ENCODE results near the gene PLD3. TPM values are rescaled to one million over a fixed set of nuclear protein-coding genes. Genes with fewer than 3 reads are reported as not detected.
"Not testable (repeated sequence)": the region's sequence is repeated elsewhere in the genome, so short reads cannot be mapped to it uniquely, and the experiment has no call there.

PLD3 gene
- total RNA-seq, 3 donors from 2014 or later = 28.6 to 38.6 (median 33.4) TPM

DNA sequence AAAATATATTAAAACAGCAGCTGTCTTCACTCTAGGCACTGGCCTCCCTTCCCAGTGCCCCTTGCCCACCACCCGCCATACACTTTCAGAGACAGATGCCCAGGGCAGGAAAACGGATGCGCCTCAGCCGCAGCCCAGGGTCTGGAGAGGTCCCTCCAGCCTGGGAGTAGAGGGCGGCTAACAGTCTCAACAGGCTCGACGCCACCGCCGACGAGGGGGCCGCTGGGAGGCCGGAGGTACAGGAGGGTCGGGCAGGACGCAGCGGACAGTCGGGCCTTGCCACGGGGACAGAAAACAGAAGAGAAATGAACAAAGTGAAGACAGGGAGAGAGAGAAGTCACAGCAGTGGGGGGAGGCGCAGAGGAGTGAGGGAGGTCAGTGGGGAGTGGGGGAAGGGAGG lies 27.4 kb upstream of the PLD3 start:
- no peaks in the 10 kb centered on the region for H3K27me3 Mint-ChIP-seq (ENCODE audit: low read depth)
- ATAC-seq (no peak), DNase-seq (no peak)
- no peaks in the 10 kb centered on the region for H3K9me3 Mint-ChIP-seq
- H3K4me3 Mint-ChIP-seq = no peak overlapping the region
- no peaks in the 10 kb centered on the region for H3K4me1 Mint-ChIP-seq (ENCODE audit: low read depth)
- peaks cover 33% of the 10 kb centered on the region for H3K36me3 Mint-ChIP-seq (ENCODE audit: insufficient read depth)

DNA sequence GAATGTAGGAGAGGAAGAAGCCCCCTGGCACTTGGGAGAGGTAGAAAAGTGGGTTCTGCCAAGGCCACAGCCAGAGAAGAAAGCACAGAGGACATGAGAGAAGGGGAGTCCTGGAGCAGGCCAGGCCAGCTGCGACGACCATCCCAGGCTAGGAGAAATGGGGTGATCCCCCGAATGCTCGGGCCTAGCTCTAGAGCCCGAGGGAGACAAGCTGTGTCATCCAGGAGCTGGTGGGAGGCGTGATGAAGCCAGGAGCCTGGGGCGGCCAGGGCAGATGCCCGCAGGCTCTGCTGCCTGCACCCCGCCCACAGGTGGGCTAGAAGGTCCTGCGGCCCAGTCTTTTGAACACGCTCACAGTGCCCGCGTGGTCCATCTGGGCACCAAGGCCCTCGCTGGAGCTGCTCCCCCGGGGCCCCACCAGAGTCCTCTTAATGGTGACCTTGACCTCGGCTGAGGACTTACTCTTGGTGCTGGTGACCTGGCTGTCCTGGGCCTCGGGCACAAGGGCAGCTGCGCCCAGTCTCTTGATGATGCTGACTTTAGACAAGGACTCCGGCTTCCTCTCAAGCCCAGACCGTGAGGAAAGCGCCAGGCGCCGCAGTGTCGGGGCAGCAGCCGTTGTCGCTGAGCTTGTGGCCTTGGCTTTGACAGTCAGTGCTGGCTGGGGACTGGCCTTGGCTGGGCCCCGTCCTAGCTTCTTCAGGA lies 26.8 kb upstream of the PLD3 start:
- H3K36me3 Mint-ChIP-seq (ENCODE audit: insufficient read depth) = peaks cover 36% of the 10 kb centered on the region
- no peaks in the 10 kb centered on the region for H3K4me1 Mint-ChIP-seq (ENCODE audit: low read depth)
- no peaks in the 10 kb centered on the region for H3K9me3 Mint-ChIP-seq
- DNase-seq (no peak), ATAC-seq (no peak)
- H3K4me3 Mint-ChIP-seq = no peak overlapping the region
- no peaks in the 10 kb centered on the region for H3K27me3 Mint-ChIP-seq (ENCODE audit: low read depth)

DNA sequence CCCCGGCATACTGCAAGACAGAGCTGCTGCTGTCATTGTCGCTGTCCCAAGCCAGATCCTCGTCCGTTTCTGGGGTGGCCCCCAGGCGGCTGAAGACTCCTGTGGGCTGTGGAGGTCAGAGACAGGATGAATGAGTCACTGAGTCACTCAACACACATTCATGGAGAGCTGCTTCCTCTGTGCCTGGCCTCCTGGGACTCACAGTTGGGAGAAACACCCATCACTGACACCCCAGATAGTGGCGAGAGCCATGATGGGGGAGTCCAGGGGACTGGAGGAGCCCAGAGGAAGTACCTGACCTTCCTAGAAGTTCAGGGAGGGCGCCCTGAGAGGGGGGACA lies 26.3 kb upstream of the PLD3 start:
- H3K36me3 Mint-ChIP-seq (ENCODE audit: insufficient read depth) = peaks cover 36% of the 10 kb centered on the region
- H3K4me1 Mint-ChIP-seq (ENCODE audit: low read depth) = no peaks in the 10 kb centered on the region
- no peaks in the 10 kb centered on the region for H3K9me3 Mint-ChIP-seq
- no peaks in the 10 kb centered on the region for H3K27me3 Mint-ChIP-seq (ENCODE audit: low read depth)
- H3K4me3 Mint-ChIP-seq = no peak overlapping the region
- ATAC-seq (no peak), DNase-seq (no peak)

DNA sequence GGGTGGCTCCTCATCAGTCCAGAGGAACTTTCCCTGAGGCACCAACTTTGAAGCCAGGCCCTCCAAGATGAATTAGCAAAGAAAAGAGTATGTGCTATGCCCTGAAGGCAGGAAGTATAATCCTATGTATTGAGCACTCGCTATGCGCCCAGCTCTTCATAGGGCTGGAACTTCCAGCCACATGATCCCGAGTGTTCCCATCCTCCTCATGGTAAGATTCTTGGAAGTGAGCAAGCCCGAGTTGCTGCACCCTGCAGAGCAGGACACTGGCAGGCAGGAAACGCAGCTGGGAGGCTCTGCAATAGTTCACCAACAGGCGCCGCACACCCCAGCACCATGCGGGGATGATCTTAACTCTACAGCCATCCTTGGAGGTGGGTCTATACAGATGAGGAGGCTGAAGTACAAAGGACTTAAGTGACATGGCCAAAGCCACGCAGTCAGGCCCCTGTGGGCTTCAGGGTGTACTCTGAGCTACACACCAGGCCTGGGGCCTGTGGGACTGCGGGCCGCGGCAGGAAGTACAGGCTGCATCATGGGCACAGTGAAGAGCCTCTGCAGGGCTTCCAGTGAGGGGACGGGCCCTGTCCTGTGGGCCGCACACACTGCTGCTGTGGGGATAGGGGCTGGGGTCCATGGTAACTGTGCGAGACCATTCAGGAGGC lies 25.4 kb upstream of the PLD3 start:
- Mint-ChIP-seq H3K27me3 (ENCODE audit: low read depth) (no peaks in the 10 kb centered on the region), H3K9me3 (no peaks in the 10 kb centered on the region), H3K4me3 (no peak overlapping the region), H3K36me3 (ENCODE audit: insufficient read depth) (peaks cover 44% of the 10 kb centered on the region), H3K4me1 (ENCODE audit: low read depth) (no peaks in the 10 kb centered on the region)
- DNase-seq = no peak
- ATAC-seq = no peak

- peaks cover 47% of the 10 kb centered on the region for H3K36me3 Mint-ChIP-seq (ENCODE audit: insufficient read depth)
- DNase-seq = no peak
- no peaks in the 10 kb centered on the region for H3K9me3 Mint-ChIP-seq
- no peak for ATAC-seq
- no peak overlapping the region for H3K4me3 Mint-ChIP-seq
- no peaks in the 10 kb centered on the region for H3K27me3 Mint-ChIP-seq (ENCODE audit: low read depth)
- H3K4me1 Mint-ChIP-seq (ENCODE audit: low read depth) = no peaks in the 10 kb centered on the region
These were observed 24.8 kb upstream of the PLD3 start for GRCh38 chr19:40323705-40324104.

- Mint-ChIP-seq H3K9me3 (no peaks in the 10 kb centered on the region), H3K36me3 (ENCODE audit: insufficient read depth) (peaks cover 44% of the 10 kb centered on the region), H3K4me1 (ENCODE audit: low read depth) (no peaks in the 10 kb centered on the region), H3K4me3 (no peak overlapping the region), H3K27me3 (ENCODE audit: low read depth) (no peaks in the 10 kb centered on the region)
- ATAC-seq = no peak
- DNase-seq = no peak
These were observed 22.3 kb upstream of the PLD3 start for GRCh38 chr19:40326201-40326600.

DNA sequence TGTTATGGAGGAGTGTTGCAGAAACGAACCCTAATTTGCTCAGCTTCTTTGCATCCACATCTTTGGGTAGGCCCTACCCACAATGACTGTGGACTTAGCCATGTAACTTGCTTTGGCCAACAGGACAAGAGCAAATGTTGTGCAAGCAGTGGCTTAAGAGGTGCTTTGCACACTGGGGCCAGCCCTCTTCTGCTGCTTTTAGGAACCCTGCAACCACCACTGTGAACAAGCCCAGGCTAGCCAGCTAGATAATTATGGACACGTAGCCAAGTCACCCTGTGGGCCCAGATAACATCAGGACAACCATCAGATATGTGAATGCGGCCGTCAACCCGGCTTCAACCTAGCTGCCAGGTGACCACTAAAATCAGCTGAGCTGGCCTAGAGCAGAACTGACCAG lies 17.4 kb upstream of the PLD3 start:
- ATAC-seq = no peak
- Mint-ChIP-seq H3K9me3 (no peaks in the 10 kb centered on the region), H3K4me1 (ENCODE audit: low read depth) (no peaks in the 10 kb centered on the region), H3K27me3 (ENCODE audit: low read depth) (no peaks in the 10 kb centered on the region), H3K36me3 (ENCODE audit: insufficient read depth) (peaks cover 34% of the 10 kb centered on the region), H3K4me3 (no peak overlapping the region)
- DNase-seq = no peak

GRCh38 chr19:40332669-40333068 lies 15.8 kb upstream of the PLD3 start:
- Mint-ChIP-seq H3K27me3 (ENCODE audit: low read depth) (no peaks in the 10 kb centered on the region), H3K4me3 (no peak overlapping the region), H3K4me1 (ENCODE audit: low read depth) (no peaks in the 10 kb centered on the region), H3K9me3 (no peaks in the 10 kb centered on the region), H3K36me3 (ENCODE audit: insufficient read depth) (peaks cover 28% of the 10 kb centered on the region)
- no peak for DNase-seq
- ATAC-seq = no peak

DNA sequence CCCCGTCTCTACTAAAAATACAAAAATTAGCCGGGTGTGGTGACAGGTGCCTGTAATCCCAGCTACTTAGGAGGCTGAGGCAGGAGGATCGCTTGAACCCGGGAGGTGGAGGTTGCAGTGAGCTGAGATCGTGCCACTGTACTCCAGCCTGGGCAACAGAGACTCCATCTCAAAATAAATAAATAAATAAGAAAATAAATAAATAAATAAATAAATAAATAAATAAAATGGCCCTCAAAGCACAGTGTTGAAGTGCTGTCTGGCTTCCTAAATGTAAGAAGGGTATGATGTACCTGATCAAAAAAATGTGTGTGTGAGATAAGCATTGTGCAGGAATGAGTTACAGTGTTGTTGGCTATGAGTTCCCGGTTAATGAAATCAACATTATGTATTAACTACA lies 15.4 kb upstream of the PLD3 start:
- H3K9me3 Mint-ChIP-seq; H3K27me3 Mint-ChIP-seq (ENCODE audit: low read depth); DNase-seq; ATAC-seq; H3K4me1 Mint-ChIP-seq (ENCODE audit: low read depth); H3K4me3 Mint-ChIP-seq: not testable (repeated sequence)
- peaks cover 25% of the 10 kb centered on the region for H3K36me3 Mint-ChIP-seq (ENCODE audit: insufficient read depth)

- DNase-seq (no peak), ATAC-seq (no peak)
- H3K27me3 Mint-ChIP-seq (ENCODE audit: low read depth) = no peaks in the 10 kb centered on the region
- peaks cover 2% of the 10 kb centered on the region for H3K4me1 Mint-ChIP-seq (ENCODE audit: low read depth)
- H3K9me3 Mint-ChIP-seq = no peaks in the 10 kb centered on the region
- peaks cover 28% of the 10 kb centered on the region for H3K36me3 Mint-ChIP-seq (ENCODE audit: insufficient read depth)
- H3K4me3 Mint-ChIP-seq = no peak overlapping the region
These were observed 13.4 kb upstream of the PLD3 start for GRCh38 chr19:40335101-40335500.

- H3K36me3 Mint-ChIP-seq (ENCODE audit: insufficient read depth) = peaks cover 28% of the 10 kb centered on the region
- no peak overlapping the region for H3K4me3 Mint-ChIP-seq
- ATAC-seq (no peak), DNase-seq (no peak)
- H3K9me3 Mint-ChIP-seq = no peaks in the 10 kb centered on the region
- no peaks in the 10 kb centered on the region for H3K27me3 Mint-ChIP-seq (ENCODE audit: low read depth)
- peaks cover 2% of the 10 kb centered on the region for H3K4me1 Mint-ChIP-seq (ENCODE audit: low read depth)
These were observed 12.5 kb upstream of the PLD3 start for GRCh38 chr19:40335855-40336600.

DNA sequence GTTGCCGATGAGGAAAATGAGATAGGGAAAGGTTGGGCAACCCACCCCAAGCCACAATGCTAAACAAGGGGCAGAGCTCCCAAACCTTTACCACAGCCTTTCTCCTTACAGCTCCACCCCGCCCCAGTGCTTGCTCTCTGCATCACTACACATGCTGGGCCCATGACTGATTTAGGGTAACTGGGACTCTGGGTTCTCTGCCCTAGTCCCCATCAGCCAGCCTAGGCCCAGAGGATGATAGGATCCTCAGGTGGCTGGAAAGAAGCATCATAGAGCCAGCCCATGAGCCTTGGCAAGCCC lies 11.9 kb upstream of the PLD3 start:
- Mint-ChIP-seq H3K36me3 (ENCODE audit: insufficient read depth) (peaks cover 25% of the 10 kb centered on the region), H3K27me3 (ENCODE audit: low read depth) (no peaks in the 10 kb centered on the region), H3K4me3 (no peak overlapping the region), H3K4me1 (ENCODE audit: low read depth) (peaks cover 2% of the 10 kb centered on the region), H3K9me3 (no peaks in the 10 kb centered on the region)
- ATAC-seq = no peak
- DNase-seq = no peak

DNA sequence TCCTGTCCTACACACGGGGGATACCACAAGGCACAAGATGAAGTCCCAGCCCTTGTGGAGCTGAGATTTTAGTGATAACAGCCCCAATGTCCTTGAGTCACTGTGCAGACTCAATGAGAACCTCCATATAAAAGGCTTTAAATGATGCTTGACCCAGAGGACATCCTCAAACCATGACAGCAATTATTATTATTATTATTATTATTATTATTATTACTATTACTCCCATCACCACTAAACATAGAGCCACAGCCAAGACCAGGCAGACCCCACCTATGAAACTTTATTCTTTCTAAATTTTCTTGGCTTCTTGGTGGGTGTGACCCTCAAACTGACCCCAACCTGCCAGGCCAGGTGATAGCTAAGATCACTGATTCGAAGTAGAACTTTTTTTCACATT lies 11.4 kb upstream of the PLD3 start:
- DNase-seq = no peak
- Mint-ChIP-seq H3K9me3 (no peaks in the 10 kb centered on the region), H3K36me3 (ENCODE audit: insufficient read depth) (peaks cover 22% of the 10 kb centered on the region), H3K4me3 (no peak overlapping the region), H3K27me3 (ENCODE audit: low read depth) (no peaks in the 10 kb centered on the region), H3K4me1 (ENCODE audit: low read depth) (peaks cover 2% of the 10 kb centered on the region)
- no peak for ATAC-seq

- H3K27me3 Mint-ChIP-seq (ENCODE audit: low read depth) = no peaks in the 10 kb centered on the region
- no peak overlapping the region for H3K4me3 Mint-ChIP-seq
- peaks cover 23% of the 10 kb centered on the region for H3K36me3 Mint-ChIP-seq (ENCODE audit: insufficient read depth)
- no peak for ATAC-seq
- peaks cover 6% of the 10 kb centered on the region for H3K4me1 Mint-ChIP-seq (ENCODE audit: low read depth)
- no peak for DNase-seq
- H3K9me3 Mint-ChIP-seq = no peaks in the 10 kb centered on the region
These were observed 10.9 kb upstream of the PLD3 start for GRCh38 chr19:40337594-40337993.

Measured in activated T-cell treated with anti-CD3 and anti-CD28 coated beads, Interleukin-2, amount 50 U/mL, for 4 hours (primary cell).